AG04450 (cell line): Measurements from ENCODE around the gene ATP2C1. TPM values are rescaled to one million over a fixed set of nuclear protein-coding genes. Genes with fewer than 3 reads are reported as not detected.

Source experiments
- CTCF ChIA-PET: fragments of 300-600, 350-600 bp; formaldehyde crosslinking; extraction: SDS; loops from one replicate; lab custom pipeline; 2022; ENCODE audit warnings: antibody characterized with exemption, inconsistent platforms; lab: Charles Lee
- POLR2A ChIA-PET: fragments of 350-600 bp; formaldehyde crosslinking; extraction: SDS; loops from one replicate; lab custom pipeline; 2021; ENCODE audit warnings: antibody characterized with exemption, inconsistent platforms; lab: Yijun Ruan, JAX
- DNase-seq: peaks from one replicate; pipeline ENCODE4 v3.0.0-alpha.2; 2011; ENCODE audit warnings: low read depth, low spot score
- H3K27ac ChIP-seq: one replicate; pipeline ENCODE4 v1.5.1; 2012; ENCODE audit warnings: low read depth, low read length, control low read depth
- H3K27me3 ChIP-seq: one replicate; pipeline ENCODE4 v1.6.0; 2012; ENCODE audit warnings: low read length; ENCODE audit not compliant: control insufficient read depth, insufficient read depth
- H3K4me3 ChIP-seq: 2 replicates; pipeline ENCODE4 v1.5.1; 2011; ENCODE audit warnings: mild to moderate bottlenecking, low read depth, low read length, control low read depth
- H3K9me3 ChIP-seq: 2 replicates; pipeline ENCODE4 v1.5.1; 2012; ENCODE audit warnings: low read length; ENCODE audit not compliant: control insufficient read depth, insufficient read depth
- CTCF ChIP-seq: IDR thresholded peaks from 2 replicates; pipeline ENCODE4 v1.5.1; 2011; ENCODE audit warnings: low read depth, low read length, control low read depth, inconsistent platforms
- polyA plus RNA-seq: library from polyadenylated mRNA; depleted of rRNA; stranded (reverse); fragments of >200 nt; gene quantifications from 2 replicates; pipeline ENCODE4 v1.2.3, GENCODE V29; 2011

Gene ATP2C1
- polyA plus RNA-seq, 1 experiment: 103 TPM

GRCh38 chr3:130900959-130901358 lies 7.1 kb downstream of the ATP2C1 start:
- no peak for DNase-seq
- no peaks in the 10 kb centered on the region for H3K9me3 ChIP-seq
- H3K27ac ChIP-seq: no peak overlapping the region
- H3K27me3 ChIP-seq: no peaks in the 10 kb centered on the region
- H3K4me3 ChIP-seq: no peak overlapping the region
- TF ChIP-seq CTCF: no peak
- POLR2A ChIA-PET: no interaction called here
- CTCF ChIA-PET: no interaction called here

- Histone ChIP-seq H3K4me3 (no peak overlapping the region), H3K27ac (no peak overlapping the region), H3K27me3 (no peaks in the 10 kb centered on the region), H3K9me3 (no peaks in the 10 kb centered on the region)
- CTCF ChIA-PET: no interaction called here
- TF ChIP-seq CTCF: no peak
- DNase-seq: no peak
- POLR2A ChIA-PET: no interaction called here
These were observed 7.8 kb downstream of the ATP2C1 start for GRCh38 chr3:130901463-130902204.

- no peak overlapping the region for H3K27ac ChIP-seq
- no peak for TF ChIP-seq CTCF
- DNase-seq: no peak
- ChIA-PET CTCF (interaction anchor here (3.8 kb wide), 1 partner anchor 10 kb away, joined by 14 read pairs; the partner anchor contains the start of gene ATP2C1), POLR2A (no interaction called here)
- H3K9me3 ChIP-seq: no peaks in the 10 kb centered on the region
- no peaks in the 10 kb centered on the region for H3K27me3 ChIP-seq
- H3K4me3 ChIP-seq: no peak overlapping the region
These were observed 9.6 kb downstream of the ATP2C1 start for GRCh38 chr3:130903412-130903908.

- Histone ChIP-seq H3K27ac (no peak overlapping the region), H3K27me3 (no peaks in the 10 kb centered on the region), H3K4me3 (no peak overlapping the region), H3K9me3 (no peaks in the 10 kb centered on the region)
- POLR2A ChIA-PET: no interaction called here
- CTCF ChIA-PET: interaction anchor here (0.6 to 3.8 kb wide), 2 partner anchors 11 to 145 kb away, joined by 4 to 14 read pairs; partner anchors contain the start of gene ATP2C1
- no peak for TF ChIP-seq CTCF
- no peak for DNase-seq
These were observed 10.6 kb downstream of the ATP2C1 start for GRCh38 chr3:130904491-130904890.

GRCh38 chr3:130905551-130905950 lies 11.7 kb downstream of the ATP2C1 start:
- POLR2A ChIA-PET: no interaction called here
- Histone ChIP-seq H3K27me3 (no peaks in the 10 kb centered on the region), H3K4me3 (no peak overlapping the region), H3K9me3 (no peaks in the 10 kb centered on the region), H3K27ac (no peak overlapping the region)
- TF ChIP-seq CTCF: no peak
- no peak for DNase-seq
- CTCF ChIA-PET: interaction anchor here (3.8 kb wide), 1 partner anchor 12 kb away, joined by 14 read pairs; the partner anchor contains the start of gene ATP2C1
